ENCODE data around the gene MEF2A.

Gene MEF2A

GRCh38 chr15:99605990-99606389 lies 40.2 kb downstream of the MEF2A start:
- DNase-seq (ENCODE audit: low read depth in 3 of 3), result no peak

- no peak for DNase-seq (ENCODE audit: low read depth in 3 of 3)
Measured at GRCh38 chr15:99606646-99607045, 40.9 kb downstream of the MEF2A start.

GRCh38 chr15:99613481-99613880 lies 47.7 kb downstream of the MEF2A start:
- no peak for DNase-seq (ENCODE audit: low read depth in 3 of 3)

- DNase-seq (ENCODE audit: low read depth in 3 of 3), result no peak
Measured at GRCh38 chr15:99613887-99614647, 48.3 kb downstream of the MEF2A start.

GRCh38 chr15:99614749-99615288 lies 49.0 kb downstream of the MEF2A start:
- DNase-seq (ENCODE audit: low read depth in 3 of 3), result no peak

- no peak for DNase-seq (ENCODE audit: low read depth in 3 of 3)
Measured at GRCh38 chr15:99615460-99615859, 49.7 kb downstream of the MEF2A start.

GRCh38 chr15:99616129-99616528 lies 50.3 kb downstream of the MEF2A start:
- DNase-seq (ENCODE audit: low read depth in 3 of 3), result no peak

GRCh38 chr15:99616773-99617342 lies 51.1 kb downstream of the MEF2A start:
- DNase-seq (ENCODE audit: low read depth in 3 of 3), result no peak

GRCh38 chr15:99618941-99619411 lies 53.2 kb downstream of the MEF2A start:
- no peak for DNase-seq (ENCODE audit: low read depth in 3 of 3)

GRCh38 chr15:99619712-99620111 lies 53.9 kb downstream of the MEF2A start:
- DNase-seq (ENCODE audit: low read depth in 3 of 3), result no peak

- DNase-seq (ENCODE audit: low read depth in 3 of 3), result no peak
Measured at GRCh38 chr15:99620178-99620577, 54.4 kb downstream of the MEF2A start.

GRCh38 chr15:99621767-99622166 lies 56.0 kb downstream of the MEF2A start:
- DNase-seq (ENCODE audit: low read depth in 3 of 3), result no peak

GRCh38 chr15:99628374-99629001 lies 62.7 kb downstream of the MEF2A start:
- DNase-seq (ENCODE audit: low read depth in 3 of 3), result no peak

- no peak for DNase-seq (ENCODE audit: low read depth in 3 of 3)
Measured at GRCh38 chr15:99630607-99631131, 64.9 kb downstream of the MEF2A start.

- no peak for DNase-seq (ENCODE audit: low read depth in 3 of 3)
Measured at GRCh38 chr15:99631255-99631654, 65.5 kb downstream of the MEF2A start.

GRCh38 chr15:99632521-99632920 lies 66.7 kb downstream of the MEF2A start:
- no peak for DNase-seq (ENCODE audit: low read depth in 3 of 3)

GRCh38 chr15:99633655-99634054 lies 67.9 kb downstream of the MEF2A start:
- no peak for DNase-seq (ENCODE audit: low read depth in 3 of 3)

- no peak for DNase-seq (ENCODE audit: low read depth in 3 of 3)
Measured at GRCh38 chr15:99634576-99634975, 68.8 kb downstream of the MEF2A start.

- DNase-seq (ENCODE audit: low read depth in 3 of 3), result no peak
Measured at GRCh38 chr15:99635145-99635544, 69.4 kb downstream of the MEF2A start.

- DNase-seq (ENCODE audit: low read depth in 3 of 3), result no peak
Measured at GRCh38 chr15:99635794-99636193, 70.0 kb downstream of the MEF2A start.

- DNase-seq (ENCODE audit: low read depth in 3 of 3), result no peak
Measured at GRCh38 chr15:99644913-99645542, 79.2 kb downstream of the MEF2A start.

- no peak for DNase-seq (ENCODE audit: low read depth in 3 of 3)
Measured at GRCh38 chr15:99645543-99645935, 79.8 kb downstream of the MEF2A start.

Measured in stimulated activated CD4-positive, alpha-beta T cell treated with anti-CD3 and anti-CD28 coated beads, TNF-alpha, amount 100 ng/mL, for 48 hours (primary cell).